Heart right ventricle (tissue), 16 donors: ENCODE results near the gene FTHL17. TPM values are rescaled to one million over a fixed set of nuclear protein-coding genes. Genes with fewer than 3 reads are reported as not detected.

Experiments
- ATAC-seq, 8 donors: fragments of 200-7000 bp; cut with Tn5 transposase; one replicate each; pipeline ENCODE4 v1.9.1; 2020; ENCODE audit warnings: mild to moderate bottlenecking in 8 of 8, moderate library complexity in 8 of 8, moderate number of reproducible peaks in 1 of 8
- DNase-seq, 2 donors: peaks; one replicate each; pipeline ENCODE4 v3.0.0-alpha.2; 2020
- H3K27ac ChIP-seq, 10 donors: fragments of 200-600 bp; sonication (generic) in 2 of 10; one replicate each; pipeline versions ENCODE4 v1.5.0 to v1.8.0; 2020 to 2022; ENCODE audit warnings: mild to moderate bottlenecking in 3 of 10
- H3K27me3 ChIP-seq, 7 donors: fragments of 200-600 bp; one replicate each; pipeline ENCODE4 v1.8.0; 2021 to 2022; ENCODE audit warnings: mild to moderate bottlenecking in 2 of 7
- H3K36me3 ChIP-seq, 9 donors: fragments of 200-600 bp; sonication (generic) in 1 of 9; one replicate each; pipeline versions ENCODE4 v1.5.0 to v1.8.0; 2020 to 2022; ENCODE audit warnings: mild to moderate bottlenecking in 2 of 9
- H3K4me1 ChIP-seq, 9 donors: fragments of 200-600 bp; sonication (generic) in 1 of 9; one replicate each; pipeline versions ENCODE4 v1.5.0 to v1.8.0; 2020 to 2022; ENCODE audit warnings: mild to moderate bottlenecking in 4 of 9
- H3K4me3 ChIP-seq, 10 donors: fragments of 200-600 bp; sonication (generic) in 2 of 10; one replicate each; pipeline versions ENCODE4 v1.5.0 to v1.8.0; 2020 to 2022; ENCODE audit warnings: mild to moderate bottlenecking in 7 of 10, moderate library complexity in 2 of 10
- H3K9me3 ChIP-seq, 11 donors: fragments of 200-600 bp in 10 of 11; sonication (generic) in 2 of 11; one replicate each; pipeline versions ENCODE4 v1.5.0 to v1.8.0; 2013 to 2022; ENCODE audit warnings: mild to moderate bottlenecking in 2 of 11, control low read depth in 1 of 11, moderate library complexity in 1 of 11
- CTCF ChIP-seq, 9 donors: fragments of 200-600 bp; sonication (generic) in 2 of 9; IDR thresholded peaks; one replicate each; pipeline versions ENCODE4 v1.5.0 to v1.8.0; 2021 to 2022; ENCODE audit warnings: antibody characterized with exemption in 9 of 9, mild to moderate bottlenecking in 5 of 9, moderate library complexity in 1 of 9
- WGBS, 2 donors: extraction: QIAGEN DNeasy Blood & Tissue Kit; methylation state at CpG; one replicate each; pipeline ENCODE4 v1.1.7; 2013; ENCODE audit warnings: inconsistent platforms in 1 of 2; 5-methylcytosine and 5-hydroxymethylcytosine counted together
- intact Hi-C, 10 donors: fragments of 100-400 bp; cut with DNase I; formaldehyde crosslinking; loops; one replicate each; pipeline versions ENCODE4 v1.11.1 to v1.14.2; 2022
- polyA plus RNA-seq, 2 donors: library from polyadenylated mRNA; stranded (reverse); fragments of 200-250 nt; gene quantifications; one replicate each; pipeline ENCODE4 v1.2.3, GENCODE V29; 2013
- total RNA-seq, 10 donors: library from RNA; stranded (reverse); fragmentation: NEBNext Ultra II Directional in 3 of 10; extraction: Animal tissue kit (Norgen Biotek cat#: 25700) in 3 of 10; gene quantifications; one replicate each; pipeline versions ENCODE4 v1.2.1 to v1.2.4, GENCODE V29; 2021 to 2023
- donor health status: Arrhythmogenic right ventricular cardiomyopathy.
- donor health status: ischemic (EF 13 %, LVEDD 7.1; RV severe dilation, severe dysfunction).
- donor health status: healthy with polysubstance abuse.
- donor health status: DM: no; HTN: yes; CAD: no.
- donor health status: DM: no; HTN: no; CAD: no.
- donor health status: ischemic (EF 25% LVEDD 6.9; RV normal size, moderate dysfunction).
- donor health status: ischemic (EF 25% LVEDD 5.7; RV mildly dilated, moderate dysfunction).
- donor health status: healthy.
- donor health status: DM: yes; HTN: yes; CAD: no.
- donor health status: Ischemic cardiomyopathy.
- donor health status: ischemic (EF 35%, LVEDD 5.7; RV mildly dilated, moderate dysfunction).
- donor health status: nonischemic (EF 11% LVEDD 7.7; RV severe dilation, severe dysfunction).
- donor health status: DM: yes; HTN: yes; CAD: no.
- donor health status: PGD.
- donor health status: ischemic (EF 29% LVEDD 5.4; RV normal size, mild dysfunction).
- donor health status: nonischemic (EF 23%, LVEDD 6.1; RV moderate dilation, normal function).

Gene FTHL17
- total and polyA plus RNA-seq, 12 donors, result not detected

- TF ChIP-seq CTCF (IDR thresholded peaks at IDR 0.05), result no peak
- intact Hi-C loops, result no loop called here
Observed at GRCh38 chrX:31024866-31025265, 47.0 kb downstream of the FTHL17 start.

GRCh38 chrX:31021537-31021936 lies 50.3 kb downstream of the FTHL17 start:
- WGBS, 2 donors, result 39 to 40% methylated on average over 2 of the region's 2 CpGs
- ATAC-seq (peak in 6 of 8 donors; percentile 55 to 75 (median 70)), DNase-seq (peak in 1 of 2 donors; percentile 31)

More at GRCh38 chrX:31024866-31025265, 47.0 kb downstream of the FTHL17 start:
- DNase-seq (no peak), ATAC-seq (no peak)
- Histone ChIP-seq H3K27ac (no peak overlapping the region), H3K36me3 (no peaks in the 10 kb centered on the region), H3K4me3 (no peak overlapping the region), H3K4me1 (no peaks in the 10 kb centered on the region), H3K9me3 (peaks cover 0 to 8% (median 0%) of the 10 kb centered on the region in 11 donors), H3K27me3 (peaks cover 0 to 2% (median 0%) of the 10 kb centered on the region in 7 donors)
- WGBS, 2 donors, result 100% methylated on average over 1 of the region's 1 CpG

More at GRCh38 chrX:31021537-31021936, 50.3 kb downstream of the FTHL17 start:
- H3K27ac ChIP-seq, result no peak overlapping the region
- TF ChIP-seq CTCF (IDR thresholded peaks at IDR 0.05), result no peak
- H3K9me3 ChIP-seq, result peaks cover 0 to 8% (median 0%) of the 10 kb centered on the region in 11 donors
- intact Hi-C loops, result no loop called here
- no peak overlapping the region for H3K4me3 ChIP-seq
- H3K4me1 ChIP-seq, result no peaks in the 10 kb centered on the region
- peaks cover 0 to 7% (median 0%) of the 10 kb centered on the region in 7 donors for H3K27me3 ChIP-seq
- H3K36me3 ChIP-seq, result no peaks in the 10 kb centered on the region

Other genes with a start within 250 kb of the FTHL17 start
- gene TAB3, start 182.8 kb downstream of the FTHL17 start, total RNA-seq, result 10 to 100 TPM; 13.1 to 19.3 (median 15.0) TPM
- 1 to 10 TPM; 3.9 to 7.1 TPM for gene TAB3, start 182.8 kb downstream of the FTHL17 start, polyA plus RNA-seq